ENCODE data around the gene HOXB13. TPM values are rescaled to one million over a fixed set of nuclear protein-coding genes. Genes with fewer than 3 reads are reported as not detected.

Gene HOXB13
- total RNA-seq, 6 donors from 2014 or later, result not detected

DNA sequence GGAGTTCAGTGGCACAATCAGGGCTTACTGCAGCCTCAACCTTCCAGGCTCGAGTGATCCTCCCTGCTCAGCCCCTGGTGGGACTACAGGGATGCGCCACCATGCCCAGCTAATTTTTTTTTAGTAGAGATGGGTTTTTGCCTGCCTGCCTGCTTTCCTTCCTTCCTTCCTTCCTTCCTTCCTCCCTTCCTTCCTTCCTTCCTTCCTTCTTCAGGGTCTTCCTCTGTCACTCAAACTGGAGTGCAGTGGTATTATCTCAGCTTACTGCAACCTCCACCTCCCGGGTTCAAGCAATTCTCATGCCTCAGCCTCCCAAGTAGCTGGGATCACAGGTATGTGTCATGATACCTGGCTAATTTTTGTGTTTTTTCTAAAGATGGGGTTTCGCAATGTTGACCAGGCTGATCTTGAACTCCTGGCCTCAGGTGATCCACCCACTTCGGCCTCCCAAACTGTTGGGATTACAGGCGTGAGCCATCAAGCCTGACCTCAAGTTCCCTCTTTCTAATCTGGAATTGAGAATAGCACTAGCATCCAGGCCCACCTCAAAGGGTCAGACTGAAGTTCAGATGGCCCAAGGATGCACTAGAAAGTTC is 51.5 kb downstream of the HOXB13 start:
- H3K9me3 ChIP-seq, result no peaks in the 10 kb centered on the region
- no peak for TF ChIP-seq POLR2AphosphoS5 (IDR thresholded peaks at IDR 0.05)
- TF ChIP-seq POLR2A (IDR thresholded peaks at IDR 0.05), result no peak
- no peak for TF ChIP-seq EP300 (IDR thresholded peaks at IDR 0.05)
- TF ChIP-seq CTCF (IDR thresholded peaks at IDR 0.05), result no peak
- H3K36me3 ChIP-seq, result no peaks in the 10 kb centered on the region
- ATAC-seq (ENCODE audit: low FRiP score in 2 of 2), result no peak
- no peak for DNase-seq
- H3K27ac ChIP-seq, result no peak overlapping the region
- no peak overlapping the region for H3K4me3 ChIP-seq
- 73 to 74% methylated on average over 6 of the region's 6 CpGs for WGBS, 2 donors
- H3K27me3 ChIP-seq, result peaks cover 0 to 9% (median 0%) of the 10 kb centered on the region in 4 donors
- peaks cover 5 to 10% (median 7%) of the 10 kb centered on the region in 4 donors for H3K4me1 ChIP-seq

Small RNA genes lying within 50 kb of the gene (small RNA-seq; reads per million reads assigned to genes)
- gene AC091179.2 (0 to 0.07 (median 0) reads per million in 4 donors), gene COX6B1P2 (0 reads per million in 4 donors), gene MIR3185 (0 reads per million in 4 donors), gene RF02132 (0 reads per million in 4 donors), gene RF02133 (0 reads per million in 4 donors), gene RN7SL125P (0 reads per million in 4 donors)

Other genes starting within 250 kb of the HOXB13 start
- not detected for gene HOXB1, start 197.7 kb downstream of the HOXB13 start, total RNA-seq
- 10 to 100 TPM in 2 of 6 donors, 1 to 10 TPM in 4; 1.4 to 16.1 (median 7.4) TPM for gene HOXB2, start 183.6 kb downstream of the HOXB13 start, total RNA-seq
- gene HOXB4, start 150.4 kb downstream of the HOXB13 start, total RNA-seq, result 1 to 10 TPM in 4 of 6 donors, under 1 TPM in 2; 0.61 to 5.6 (median 2.0) TPM
- gene HOXB3, start 138.5 kb downstream of the HOXB13 start, total RNA-seq, result 10 to 100 TPM in 2 of 6 donors, 1 to 10 TPM in 4; 2.9 to 12.6 (median 7.9) TPM
- 1 to 10 TPM in 4 of 6 donors, under 1 TPM in 2; 0.39 to 5.0 (median 1.5) TPM for gene HOXB5, start 135.0 kb downstream of the HOXB13 start, total RNA-seq
- 10 to 100 TPM in 2 of 6 donors, 1 to 10 TPM in 4; 1.1 to 11.3 (median 7.0) TPM for gene HOXB6, start 123.8 kb downstream of the HOXB13 start, total RNA-seq
- gene HOXB7, start 117.7 kb downstream of the HOXB13 start, total RNA-seq, result 1 to 10 TPM in 5 of 6 donors, not detected in 1; 1.1 to 3.7 (median 1.3) TPM
- under 1 TPM in 2 of 6 donors, not detected in 4; 0.23 to 0.27 TPM for gene HOXB8, start 113.5 kb downstream of the HOXB13 start, total RNA-seq
- under 1 TPM in 3 of 6 donors, not detected in 3; 0.20 to 0.30 (median 0.29) TPM for gene HOXB9, start 102.4 kb downstream of the HOXB13 start, total RNA-seq
- gene PRAC1, start 6.2 kb downstream of the HOXB13 start, total RNA-seq, result not detected
- not detected for gene PRAC2, start 5.6 kb downstream of the HOXB13 start, total RNA-seq
- 10 to 100 TPM in 1 of 6 donors, 1 to 10 TPM in 4, under 1 TPM in 1; 0.69 to 12.1 (median 1.5) TPM for gene TTLL6, start 88.5 kb upstream of the HOXB13 start, total RNA-seq
- 100 to 1,000 TPM; 123 to 330 (median 180) TPM for gene CALCOCO2, start 102.3 kb upstream of the HOXB13 start, total RNA-seq
- gene ATP5MC1, start 164.0 kb upstream of the HOXB13 start, total RNA-seq, result 10 to 100 TPM; 11.5 to 55.3 (median 43.6) TPM
- gene UBE2Z, start 179.7 kb upstream of the HOXB13 start, total RNA-seq, result 10 to 100 TPM; 38.6 to 79.6 (median 60.7) TPM
- 100 to 1,000 TPM in 2 of 6 donors, 10 to 100 TPM in 4; 76.5 to 110 (median 89.7) TPM for gene SNF8, start 216.1 kb upstream of the HOXB13 start, total RNA-seq
- gene GIP, start 239.8 kb upstream of the HOXB13 start, total RNA-seq, result not detected

All from upper lobe of left lung (tissue), 6 donors.